K562 (cell line): Measurements from ENCODE around the gene CDH7.

ENCODE experiments used
- CTCF ChIP-seq, 3 experiments: IDR thresholded peaks in 2 of 3; conservative IDR thresholded peaks in 1 of 3; 2 replicates each; pipeline ENCODE4 v1.5.1; 2011 to 2012; ENCODE audit warnings: low read length in 3 of 3, mild to moderate bottlenecking in 3 of 3, control low read depth in 2 of 3, improper control_type of control experiment in 1 of 3, inconsistent platforms in 1 of 3, low read depth in 1 of 3, mixed read lengths in 1 of 3, moderate library complexity in 1 of 3; ENCODE audit not compliant: insufficient read depth in 2 of 3
- EP300 ChIP-seq: IDR thresholded peaks from 2 replicates; pipeline ENCODE4 v1.6.1; 2012; ENCODE audit warnings: low read length, improper control_type of control experiment
- FOSL1 ChIP-seq: fragments of 200-800 bp; sonication (Bioruptor generic); conservative IDR thresholded peaks from 2 replicates; pipeline ENCODE4 v1.6.1; 2016; ENCODE audit warnings: missing genetic modification characterization, missing compliant biosample characterization
- RERE ChIP-seq: sonication (generic); formaldehyde crosslinking; IDR thresholded peaks from 2 replicates; pipeline ENCODE4 v1.8.0; 2023; ENCODE audit warnings: missing genetic modification reagents, mild to moderate bottlenecking, borderline replicate concordance
- REST ChIP-seq, 2 experiments: fragments of 450-650 bp; formaldehyde crosslinking in 1 of 2; IDR thresholded peaks; 2 replicates each; pipeline versions ENCODE4 v1.4.0 to v1.6.1; 2014 to 2020; ENCODE audit warnings: mild to moderate bottlenecking in 2 of 2, borderline replicate concordance in 1 of 2, low read depth in 1 of 2
- SPI1 ChIP-seq: IDR thresholded peaks from 2 replicates; pipeline ENCODE4 v1.6.1; 2011; ENCODE audit warnings: low read depth, low read length, control low read depth, borderline replicate concordance
- STAT5B ChIP-seq: fragments of 250-450 bp; sonication (Bioruptor Pico); IDR thresholded peaks from 2 replicates; pipeline ENCODE4 v1.8.0; 2021; ENCODE audit warnings: mild to moderate bottlenecking, inconsistent platforms
- TEAD4 ChIP-seq, 2 experiments: sonication (generic) in 1 of 2; formaldehyde crosslinking in 1 of 2; IDR thresholded peaks; 2 replicates each; pipeline versions ENCODE4 v1.6.1 to v1.8.0; 2012 to 2022; ENCODE audit warnings: borderline replicate concordance in 1 of 2, inconsistent platforms in 1 of 2, low read length in 1 of 2, mild to moderate bottlenecking in 1 of 2, missing genetic modification reagents in 1 of 2
- TFAP4 ChIP-seq: sonication (generic); formaldehyde crosslinking; IDR thresholded peaks from 2 replicates; pipeline ENCODE4 v1.8.0; 2022; ENCODE audit warnings: missing genetic modification reagents, mild to moderate bottlenecking, moderate library complexity, borderline replicate concordance
- ZNF76 ChIP-seq: fragments of 250-450 bp; sonication (Bioruptor Pico); IDR thresholded peaks from 2 replicates; pipeline ENCODE4 v1.4.0; 2020; ENCODE audit warnings: mild to moderate bottlenecking, moderate library complexity, borderline replicate concordance
- ZNF778 ChIP-seq: fragments of 450-650 bp; formaldehyde crosslinking; IDR thresholded peaks from 2 replicates; pipeline ENCODE4 v1.4.0; 2020; ENCODE audit warnings: mild to moderate bottlenecking, moderate library complexity

- TF ChIP-seq ZNF76 (CRISPR knock-in tag) (no peak), REST (IDR thresholded peaks at IDR 0.05; ENCODE audit: borderline replicate concordance) (no peak), REST (CRISPR knock-in tag; IDR thresholded peaks at IDR 0.05; ENCODE audit: low read depth) (no peak), TEAD4 (IDR thresholded peaks at IDR 0.05; ENCODE audit: low read length) (no peak), TEAD4 (CRISPR knock-in tag; IDR thresholded peaks at IDR 0.05; ENCODE audit: borderline replicate concordance) (no peak), SPI1 (no peak), RERE (CRISPR knock-in tag) (no peak), STAT5B (CRISPR knock-in tag) (no peak), ZNF778 (no peak), EP300 (no peak), CTCF (IDR thresholded peaks at IDR 0.05 in 2 of 3, conservative IDR thresholded peaks at IDR 0.05 in 1 of 3; ENCODE audit: insufficient read depth in 2 of 3, low read depth in 1 of 3, low read length in 3 of 3) (no peak), TFAP4 (CRISPR knock-in tag) (no peak), FOSL1 (tag) (no peak)
Observed at GRCh38 chr18:65869527-65869926, 118.7 kb downstream of the CDH7 start.
